ENCODE data around the gene SORL1.

- TF ChIP-seq POLR2A (IDR thresholded peaks at IDR 0.05; ENCODE audit: low read depth, low read length) = no peak
- TF ChIP-seq POLR2AphosphoS5 (IDR thresholded peaks at IDR 0.05; ENCODE audit: low read depth, low read length) = no peak
Measured at GRCh38 chr11:121418625-121419114, 33.4 kb upstream of the SORL1 start.
